CD4-positive, alpha-beta T cell treated with Interferon alpha-2 for 1 hour (primary cell): ENCODE data around the gene SLC25A14.
"Not testable (repeated sequence)": the region's sequence is repeated elsewhere in the genome, so short reads cannot be mapped to it uniquely, and the experiment has no call there.

Experiments used
- DNase-seq, 2 donors: peaks; one replicate each; pipeline ENCODE4 v3.0.0-alpha.2; 2020 to 2022

The SLC25A14 gene

DNA sequence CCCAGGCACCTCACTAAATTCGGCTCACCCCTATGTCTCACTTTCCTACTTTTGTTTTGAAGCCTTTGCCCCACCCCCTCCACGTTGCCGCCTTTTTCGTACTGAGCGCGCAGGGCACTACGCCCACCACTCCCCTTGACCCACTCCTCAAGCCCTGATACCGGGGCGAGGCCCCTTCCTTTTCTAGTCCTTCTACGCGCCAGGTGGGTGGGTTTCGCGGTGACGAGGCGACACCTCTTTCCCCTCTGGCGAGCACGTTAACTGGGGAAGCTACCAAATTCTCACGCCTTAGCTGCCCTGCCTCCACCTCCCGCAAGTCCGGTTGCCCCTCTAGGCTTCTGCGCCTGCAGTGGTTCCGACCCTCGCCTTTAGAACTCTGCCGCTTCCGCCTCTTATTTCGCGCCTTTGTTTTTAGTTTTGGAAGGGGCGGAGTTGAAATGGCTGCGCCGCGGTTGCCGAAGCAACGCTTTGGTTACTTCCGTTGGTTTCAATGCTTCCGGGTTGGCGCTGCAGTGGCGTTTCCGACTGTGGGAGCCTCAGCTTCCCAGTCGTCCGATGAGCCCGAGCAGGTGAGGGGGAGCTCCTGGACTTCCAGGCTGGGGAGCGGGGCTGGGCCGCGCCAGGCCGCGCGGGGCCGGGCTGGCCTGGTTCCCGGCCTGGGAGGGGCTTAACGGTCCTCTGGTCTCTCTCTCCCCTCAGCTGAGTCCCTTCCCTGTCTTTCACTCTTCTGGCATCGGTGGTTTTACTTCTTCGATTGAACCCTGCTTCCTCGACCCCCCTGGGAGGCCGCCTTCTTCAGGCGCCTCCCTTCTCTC, at the start of gene SLC25A14:
Gene SLC25A14, plus strand, starts transcription at position 512 of the 815 bp plus-strand sequence. CDS start 360 bp downstream, outside the sequence.
- peak; percentile 64 to 77 for DNase-seq

DNA sequence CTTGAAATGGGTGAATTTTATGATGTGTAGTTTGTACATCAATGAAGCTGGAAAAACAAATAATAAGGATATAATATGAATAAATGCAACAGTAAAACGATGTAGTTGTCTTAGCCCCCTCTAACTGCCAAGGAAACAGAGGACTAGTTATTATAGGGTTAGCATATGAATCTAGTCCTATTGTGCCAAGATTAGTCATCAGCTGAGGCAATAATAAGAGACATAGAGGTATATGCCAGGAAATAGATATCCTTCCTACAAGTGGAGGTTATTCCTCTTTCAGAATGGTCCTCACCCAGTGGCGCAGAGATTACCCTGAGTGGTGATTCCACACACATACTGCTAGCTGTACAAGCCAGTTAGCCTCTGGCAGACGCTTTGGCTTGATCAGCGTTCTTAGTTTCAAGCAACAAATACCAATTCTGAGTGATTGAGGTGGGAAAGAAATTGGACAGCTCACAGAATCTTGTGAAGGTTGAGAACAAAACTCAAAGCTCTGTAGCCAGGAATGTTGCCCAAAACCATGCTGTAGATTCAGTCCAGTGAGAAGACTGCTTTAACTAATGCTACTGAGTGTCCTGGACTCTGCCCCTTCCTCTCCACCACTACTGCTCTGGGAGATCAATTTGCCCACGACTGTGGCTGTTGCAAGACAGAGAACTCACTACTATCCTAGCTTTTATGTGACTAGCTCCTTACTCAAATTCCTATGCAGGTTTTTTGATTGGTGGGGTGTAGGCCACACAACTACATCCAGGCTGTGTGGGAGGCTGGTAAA, 44.0 kb upstream of the SLC25A14 start:
- no peak for DNase-seq

GRCh38 chrX:130296297-130296678, 43.4 kb upstream of the SLC25A14 start:
- no peak for DNase-seq

DNA sequence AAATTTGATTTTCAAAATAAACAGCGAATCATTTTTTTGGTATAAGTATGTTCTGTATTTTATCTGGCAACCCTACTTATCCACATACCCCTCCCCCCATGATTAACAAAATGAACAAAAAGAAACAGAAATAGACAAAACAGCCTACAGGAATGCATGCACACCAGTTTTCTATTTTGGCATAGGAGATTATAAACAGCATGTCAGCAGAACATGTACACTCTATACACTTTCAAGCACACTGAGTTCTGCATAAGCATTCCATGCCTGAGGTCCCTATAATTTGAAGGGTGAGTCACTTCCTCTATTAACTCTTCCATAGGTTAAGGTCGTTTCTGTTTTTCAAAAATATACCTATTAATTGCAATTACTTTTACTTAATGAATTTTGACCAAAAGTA, 43.0 kb upstream of the SLC25A14 start:
- no peak for DNase-seq

- no peak for DNase-seq
Measured at GRCh38 chrX:130299279-130300009, 40.3 kb upstream of the SLC25A14 start.

DNA sequence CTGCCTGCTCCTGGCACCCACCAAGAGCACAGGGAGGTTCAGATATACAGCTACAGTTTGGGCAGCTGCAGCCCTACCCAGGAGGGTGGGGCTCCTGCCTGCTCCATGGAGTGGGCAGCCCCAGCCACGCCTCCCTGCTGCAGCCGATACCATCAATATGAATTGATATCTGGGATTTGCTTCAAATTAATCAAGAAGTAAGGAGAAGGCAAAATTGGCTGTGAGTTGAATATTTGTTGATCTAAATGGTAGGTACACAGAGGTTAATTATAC, 39.8 kb upstream of the SLC25A14 start:
- DNase-seq, result no peak

GRCh38 chrX:130301405-130301804, 38.3 kb upstream of the SLC25A14 start:
- DNase-seq, result no peak

DNA sequence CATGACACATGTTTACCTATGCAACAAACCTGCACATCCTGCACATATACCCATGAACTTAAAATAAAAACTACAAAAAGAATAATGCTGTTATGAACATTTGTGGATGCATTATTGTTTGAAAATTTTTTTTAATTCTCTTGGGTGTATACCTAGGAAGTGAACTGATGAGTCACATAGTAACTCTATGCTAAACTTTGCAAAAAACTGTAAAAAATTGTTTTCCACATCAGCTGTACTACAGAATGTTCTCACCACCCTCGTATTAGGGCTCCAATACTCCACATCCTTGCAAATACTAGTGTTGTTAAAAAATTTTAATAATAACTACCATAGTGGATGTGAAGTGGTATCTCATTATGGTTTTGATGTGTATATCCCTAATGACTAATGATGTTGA, 37.7 kb upstream of the SLC25A14 start:
- DNase-seq, result no peak

- DNase-seq, result no peak
Measured at GRCh38 chrX:130304587-130305368, 34.9 kb upstream of the SLC25A14 start.

GRCh38 chrX:130319886-130320285, 19.8 kb upstream of the SLC25A14 start:
- not testable (repeated sequence) for DNase-seq

DNA sequence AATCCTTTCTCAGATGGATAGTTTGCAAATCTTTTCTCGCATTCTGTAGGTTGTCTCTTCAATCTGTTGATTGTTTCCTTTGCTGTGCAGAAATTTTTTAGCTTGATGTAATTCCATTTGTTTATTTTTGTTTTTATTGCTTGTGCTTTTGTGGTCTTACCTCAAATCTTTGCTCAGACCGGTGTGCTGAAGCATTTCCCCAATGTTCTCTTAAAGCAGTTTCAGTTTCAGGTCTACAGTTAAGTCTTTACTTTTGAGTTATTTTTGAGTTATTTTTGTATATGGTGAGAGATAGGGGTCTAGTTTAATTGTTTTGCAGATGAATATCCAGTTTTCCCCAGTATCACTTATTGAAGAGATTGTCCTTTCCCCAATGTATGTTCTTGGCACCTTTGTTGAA, 18.2 kb upstream of the SLC25A14 start:
- DNase-seq, result no peak

DNA sequence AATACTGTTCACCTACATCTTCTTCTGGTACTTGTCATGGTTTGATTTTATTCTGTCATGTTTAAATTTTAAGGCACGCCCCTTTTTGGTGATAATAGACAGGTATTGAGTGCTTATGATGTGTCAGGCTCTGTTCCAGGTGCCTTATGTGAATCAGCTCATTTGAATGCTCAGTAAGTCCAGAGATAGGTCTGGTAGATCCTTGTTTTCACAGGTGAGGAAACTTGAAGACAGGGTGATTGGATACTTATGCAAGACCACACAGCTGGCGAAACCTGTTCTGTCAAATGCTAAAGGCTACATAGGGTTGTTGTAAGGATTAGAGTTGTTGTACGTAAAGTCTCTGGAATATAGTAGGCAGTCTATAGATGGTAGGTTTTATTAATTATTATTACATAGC, 9.6 kb upstream of the SLC25A14 start:
- no peak for DNase-seq

GRCh38 chrX:130330706-130331105, 9.0 kb upstream of the SLC25A14 start:
- peak; percentile 26 to 48 for DNase-seq

DNA sequence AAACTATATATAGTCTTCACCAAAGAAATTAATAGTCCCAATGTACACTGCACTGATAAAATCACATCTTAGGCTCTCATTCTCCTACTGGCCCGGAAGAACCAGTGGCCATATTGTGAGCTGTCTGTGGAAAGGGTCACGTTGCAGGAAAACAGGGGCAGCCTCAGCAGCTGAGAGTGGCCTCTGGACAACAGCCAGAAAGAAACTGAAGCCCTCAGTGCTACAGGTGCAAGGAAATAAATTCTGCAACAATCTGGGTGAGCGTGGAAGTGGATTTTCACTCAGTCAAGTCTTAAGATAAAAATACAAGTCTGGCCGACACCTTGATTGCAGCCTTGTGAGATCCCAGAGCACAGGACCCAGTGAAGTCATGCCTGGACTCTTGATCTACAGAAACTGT, 3.2 kb upstream of the SLC25A14 start:
- no peak for DNase-seq

- not testable (repeated sequence) for DNase-seq
Measured at GRCh38 chrX:130338869-130339268, 850 bp upstream of the SLC25A14 start.

- no peak for DNase-seq
Measured at GRCh38 chrX:130340271-130340670, 552 bp downstream of the SLC25A14 start.

- no peak for DNase-seq
Measured at GRCh38 chrX:130343411-130343810, 3.7 kb downstream of the SLC25A14 start.

GRCh38 chrX:130347321-130347720, 7.6 kb downstream of the SLC25A14 start:
- no peak for DNase-seq

DNA sequence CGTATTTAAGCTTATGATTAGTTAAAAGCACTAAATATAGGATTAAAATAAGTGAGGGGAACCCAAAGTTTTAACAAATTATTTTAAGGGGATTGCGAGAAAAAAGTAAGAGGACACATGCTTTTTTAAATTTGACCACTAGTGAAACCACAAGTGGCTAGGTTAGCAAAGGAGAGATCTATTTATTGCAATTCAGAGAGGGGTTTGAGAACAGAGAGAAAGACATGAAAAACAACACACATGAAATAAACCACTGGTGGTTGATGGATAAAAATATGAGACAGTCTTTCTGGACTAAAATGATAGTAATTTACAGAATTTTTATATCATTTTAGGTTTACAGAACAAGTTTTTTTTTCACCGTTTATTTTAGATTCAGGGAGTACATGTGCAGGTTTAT, 11.8 kb downstream of the SLC25A14 start:
- DNase-seq, result no peak

DNA sequence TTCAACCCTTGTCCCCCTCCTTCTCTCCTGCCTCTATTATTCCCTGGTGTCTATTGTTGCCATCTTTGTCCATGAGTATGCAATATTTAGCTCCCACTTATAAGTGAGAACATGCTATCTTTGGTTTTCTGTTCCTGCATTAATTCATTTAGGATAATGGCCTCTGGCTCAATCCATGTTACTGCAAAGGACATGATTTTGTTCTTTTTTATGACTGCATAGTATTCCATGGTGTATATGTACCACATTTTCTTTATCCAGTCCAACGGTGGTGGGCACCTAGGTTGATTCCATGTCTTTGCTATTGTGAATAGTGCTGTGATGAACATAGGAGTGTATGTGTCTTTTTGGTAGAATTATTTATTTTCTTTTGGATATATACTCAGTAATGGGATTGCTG, 12.3 kb downstream of the SLC25A14 start:
- DNase-seq, result not testable (repeated sequence)

DNA sequence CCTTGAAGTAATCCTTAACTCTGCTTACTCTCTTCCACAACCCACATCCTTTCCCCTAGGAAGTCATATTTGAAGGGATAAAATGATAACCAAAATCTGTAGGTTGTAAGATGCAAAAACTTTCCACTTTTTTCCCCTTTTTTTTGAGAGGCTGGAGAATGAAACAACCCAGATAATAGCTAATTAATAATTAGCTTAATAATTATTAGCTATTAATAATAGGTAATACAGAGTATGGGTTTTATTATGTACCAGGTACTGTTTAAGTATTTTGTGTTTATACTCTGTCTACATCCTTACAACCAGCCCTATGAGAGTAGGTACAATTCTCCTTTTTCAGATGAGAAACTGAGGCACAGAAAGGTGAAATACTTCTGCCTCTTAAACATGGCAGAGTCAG, 36.4 kb downstream of the SLC25A14 start:
- DNase-seq, result no peak

DNA sequence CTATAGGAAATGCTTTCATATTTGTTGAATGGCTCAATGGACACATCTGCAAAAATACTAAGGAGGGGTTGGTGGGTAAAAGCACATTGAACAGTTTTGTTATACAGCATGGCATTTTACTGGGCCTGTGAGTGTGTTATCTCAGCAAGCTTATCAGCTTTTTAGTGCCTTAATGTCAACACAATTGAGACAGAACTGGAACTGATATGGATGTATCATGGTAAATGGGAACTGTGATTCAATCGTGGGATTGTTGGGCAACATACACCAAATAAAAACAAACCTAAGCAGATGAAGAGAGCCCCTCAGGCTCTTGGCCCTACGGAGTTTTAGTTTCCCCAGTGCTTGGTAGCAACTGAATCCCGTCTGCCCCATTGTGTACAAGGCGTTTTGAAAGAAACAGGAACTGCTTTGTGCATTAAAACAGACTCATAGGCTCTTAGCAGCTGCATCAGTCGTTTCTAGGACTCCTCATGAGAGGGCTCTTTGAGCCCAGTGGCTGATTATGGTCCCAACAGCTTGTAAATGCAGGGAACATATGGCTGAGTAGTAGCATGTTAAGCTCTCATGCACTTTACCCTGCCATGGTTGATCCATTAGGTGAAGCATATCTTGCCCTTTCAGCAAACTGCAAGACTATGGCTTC, 38.4 kb downstream of the SLC25A14 start:
- no peak for DNase-seq
